HEK293 (cell line): ENCODE measurements around the gene ZBTB5.

Experiments
- CTCF ChIA-PET: fragments of 350-600 bp; formaldehyde crosslinking; extraction: SDS; loops from one replicate; lab custom pipeline; 2021; ENCODE audit warnings: antibody characterized with exemption; lab: Yijun Ruan, JAX
- POLR2A ChIA-PET: fragments of 300-600 bp; formaldehyde crosslinking; extraction: SDS; loops from one replicate; lab custom pipeline; 2020; ENCODE audit warnings: antibody characterized with exemption, inconsistent platforms; lab: Yijun Ruan, JAX
- H3K27ac ChIP-seq: fragments of 200-500 bp; sonication (Bioruptor generic); 2 replicates; pipeline ENCODE4 v1.5.1; 2014; ENCODE audit warnings: low read depth, low read length, control low read depth, inconsistent platforms; ENCODE audit errors: extremely low read depth
- H3K36me3 ChIP-seq, 2 experiments: fragments of 200-500 bp in 1 of 2; sonication (Bioruptor generic) in 1 of 2; 1 replicate in 1 of 2; 2 replicates in 1 of 2; pipeline ENCODE4 v1.5.1; 2014 to 2017; ENCODE audit warnings: inconsistent platforms in 2 of 2, low read length in 2 of 2; ENCODE audit not compliant: control insufficient read depth in 2 of 2, insufficient read depth in 1 of 2
- H3K4me1 ChIP-seq: fragments of 200-500 bp; sonication (Bioruptor generic); 2 replicates; pipeline ENCODE4 v1.5.1; 2014; ENCODE audit warnings: mild to moderate bottlenecking, low read length, inconsistent platforms; ENCODE audit not compliant: control insufficient read depth, insufficient read depth
- H3K4me3 ChIP-seq: 2 replicates; pipeline ENCODE4 v1.5.1; 2011; ENCODE audit warnings: low read depth, mild to moderate bottlenecking, control low read depth, low read length, moderate library complexity
- H3K9me3 ChIP-seq: fragments of 200-500 bp; sonication (Bioruptor generic); 2 replicates; pipeline ENCODE4 v1.5.1; 2014; ENCODE audit warnings: low read depth, low read length, inconsistent platforms; ENCODE audit not compliant: control insufficient read depth, insufficient read depth
- KLF16 ChIP-seq: fragments of 450-650 bp; formaldehyde crosslinking; IDR thresholded peaks from 2 replicates; pipeline ENCODE4 v1.5.1; 2017; ENCODE audit warnings: missing biosample characterization, missing genetic modification characterization
- MYNN ChIP-seq: fragments of 450-650 bp; formaldehyde crosslinking; IDR thresholded peaks from 2 replicates; pipeline ENCODE4 v1.5.1; 2016; ENCODE audit warnings: missing biosample characterization, missing genetic modification characterization, borderline replicate concordance
- OVOL3 ChIP-seq: fragments of 450-650 bp; formaldehyde crosslinking; IDR thresholded peaks from 2 replicates; pipeline ENCODE4 v1.5.1; 2016; ENCODE audit warnings: missing biosample characterization, missing genetic modification characterization
- PRDM1 ChIP-seq: fragments of 450-650 bp; formaldehyde crosslinking; IDR thresholded peaks from 2 replicates; pipeline ENCODE4; 2016; ENCODE audit warnings: missing biosample characterization, missing genetic modification characterization
- ZBTB7A ChIP-seq: fragments of 450-650 bp; formaldehyde crosslinking; IDR thresholded peaks from 2 replicates; pipeline ENCODE4 v1.5.1; 2016; ENCODE audit warnings: low read depth, missing biosample characterization, missing genetic modification characterization
- ZNF132 ChIP-seq: fragments of 450-650 bp; formaldehyde crosslinking; IDR thresholded peaks from 2 replicates; pipeline ENCODE4 v1.5.1; 2017; ENCODE audit warnings: missing biosample characterization, missing genetic modification characterization, borderline replicate concordance
- ZNF138 ChIP-seq: fragments of 450-650 bp; formaldehyde crosslinking; IDR thresholded peaks from 2 replicates; pipeline ENCODE4 v1.5.1; 2016; ENCODE audit warnings: missing biosample characterization, missing genetic modification characterization, borderline replicate concordance
- ZNF175 ChIP-seq: fragments of 450-650 bp; formaldehyde crosslinking; IDR thresholded peaks from 2 replicates; pipeline ENCODE4 v1.5.1; 2016; ENCODE audit warnings: missing biosample characterization, missing genetic modification characterization
- ZNF350 ChIP-seq: fragments of 450-650 bp; formaldehyde crosslinking; IDR thresholded peaks from 2 replicates; pipeline ENCODE4 v1.5.0; 2017; ENCODE audit warnings: missing biosample characterization, mild to moderate bottlenecking, missing genetic modification characterization
- ZNF48 ChIP-seq: fragments of 450-650 bp; formaldehyde crosslinking; IDR thresholded peaks from 2 replicates; pipeline ENCODE4 v1.5.1; 2016; ENCODE audit warnings: missing biosample characterization, missing genetic modification characterization
- ZNF514 ChIP-seq: fragments of 450-650 bp; formaldehyde crosslinking; IDR thresholded peaks from 2 replicates; pipeline ENCODE4 v1.5.1; 2016; ENCODE audit warnings: missing biosample characterization, missing genetic modification characterization
- ZNF610 ChIP-seq: fragments of 450-650 bp; formaldehyde crosslinking; IDR thresholded peaks from 2 replicates; pipeline ENCODE4 v1.5.1; 2016; ENCODE audit warnings: missing biosample characterization, missing genetic modification characterization, borderline replicate concordance
- ZNF660 ChIP-seq: fragments of 450-650 bp; IDR thresholded peaks from 2 replicates; pipeline ENCODE4 v1.5.1; 2018; ENCODE audit warnings: missing biosample characterization, mild to moderate bottlenecking, missing genetic modification characterization
- ZNF785 ChIP-seq: fragments of 450-650 bp; formaldehyde crosslinking; IDR thresholded peaks from 2 replicates; pipeline ENCODE4 v1.5.1; 2016; ENCODE audit warnings: missing biosample characterization, missing genetic modification characterization
- ZSCAN23 ChIP-seq: fragments of 450-650 bp; formaldehyde crosslinking; IDR thresholded peaks from 2 replicates; pipeline ENCODE4 v1.5.1; 2016; ENCODE audit warnings: missing biosample characterization, missing genetic modification characterization
- TF ChIP-seq, protein P1 (sequence below): fragments of 450-650 bp; formaldehyde crosslinking; IDR thresholded peaks from 2 replicates; pipeline ENCODE4 v1.5.1; 2016; ENCODE audit warnings: missing biosample characterization, missing genetic modification characterization, low read depth
- TF ChIP-seq, protein P2 (sequence below): fragments of 450-650 bp; formaldehyde crosslinking; IDR thresholded peaks from 2 replicates; pipeline ENCODE4 v1.5.1; 2016; ENCODE audit warnings: missing biosample characterization, missing genetic modification characterization

Gene ZBTB5

DNA sequence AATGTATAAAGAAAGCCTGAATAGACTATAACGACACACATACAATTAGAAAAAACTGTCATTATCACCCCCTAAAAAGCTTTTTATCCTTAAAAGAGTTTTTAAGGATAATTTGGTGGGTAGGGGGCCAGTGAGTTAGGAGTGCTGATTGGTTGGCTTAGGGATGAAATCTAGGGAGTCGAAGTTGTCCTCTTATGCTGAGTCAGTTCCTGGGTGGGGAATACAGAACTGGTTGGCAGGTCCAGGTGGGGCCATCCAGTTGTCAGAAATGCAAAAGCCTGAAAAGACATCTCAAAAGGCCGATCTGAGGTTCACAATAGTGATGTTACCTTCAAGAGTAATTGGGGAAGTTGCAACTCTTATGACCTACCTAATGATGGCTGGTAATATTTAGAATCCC, 13.6 kb downstream of the ZBTB5 start (continued):
- TF ChIP-seq ZNF785 (tag by site-specific recombination) (no peak), ZBTB7A (tag by site-specific recombination) (no peak), ZNF350 (tag by site-specific recombination) (no peak), ZSCAN23 (tag by site-specific recombination) (no peak), ZNF175 (no peak)
- TF ChIP-seq, all 188 proteins: peak for 0

DNA sequence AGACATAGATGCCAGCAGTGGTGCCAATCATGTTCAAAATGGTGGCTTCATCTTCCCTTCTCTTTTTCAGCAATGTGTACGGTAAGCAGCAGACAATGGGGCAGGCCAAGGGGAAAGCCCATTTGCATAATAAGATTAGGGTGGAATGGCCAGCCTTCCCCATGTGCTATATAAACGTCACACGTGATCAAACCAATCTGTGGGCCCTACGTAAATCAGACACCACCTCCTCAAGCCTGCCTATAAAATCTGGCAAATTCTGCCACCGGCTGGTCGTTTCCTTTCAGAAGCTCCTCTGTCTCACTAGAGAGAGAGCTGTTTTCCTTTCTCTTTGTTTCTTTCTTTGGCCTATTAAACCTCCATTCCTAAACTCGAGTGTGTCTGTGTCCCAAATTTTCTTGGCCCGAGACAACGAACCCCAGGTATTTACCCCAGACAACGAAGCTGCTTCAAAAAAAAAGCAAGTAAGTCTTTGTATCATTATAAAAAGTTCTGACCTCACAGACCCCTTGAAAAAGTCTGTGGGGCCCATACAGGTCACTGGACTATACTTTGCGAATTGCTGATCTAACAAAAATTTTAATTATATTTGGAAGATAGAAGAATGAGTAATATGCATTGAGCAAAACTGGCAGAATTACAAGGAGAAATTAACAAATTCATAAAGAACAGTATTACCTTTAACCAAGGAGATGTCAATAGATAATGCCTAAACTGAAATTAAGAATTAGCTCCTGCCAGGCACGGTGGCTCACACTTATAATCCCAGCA, 15.2 kb downstream of the ZBTB5 start:
- no peak overlapping the region for H3K4me3 ChIP-seq
- ChIA-PET POLR2A (interaction anchor here (0.7 to 0.9 kb wide), 3 partner anchors 14 to 16 kb away, joined by 3 to 7 read pairs (median 4); partner anchors contain the start of gene ZBTB5), CTCF (interaction anchor here (0.6 to 1.3 kb wide), 2 partner anchors 454 to 761 kb away, joined by 3 read pairs; no protein-coding TSS in a partner anchor)
- no peaks in the 10 kb centered on the region for H3K9me3 ChIP-seq
- H3K27ac ChIP-seq, result no peak overlapping the region
- TF ChIP-seq KLF16 (no peak), ZNF132 (tag by site-specific recombination) (no peak), ZNF138 (tag by site-specific recombination) (no peak)
- TF ChIP-seq, protein P1, sequence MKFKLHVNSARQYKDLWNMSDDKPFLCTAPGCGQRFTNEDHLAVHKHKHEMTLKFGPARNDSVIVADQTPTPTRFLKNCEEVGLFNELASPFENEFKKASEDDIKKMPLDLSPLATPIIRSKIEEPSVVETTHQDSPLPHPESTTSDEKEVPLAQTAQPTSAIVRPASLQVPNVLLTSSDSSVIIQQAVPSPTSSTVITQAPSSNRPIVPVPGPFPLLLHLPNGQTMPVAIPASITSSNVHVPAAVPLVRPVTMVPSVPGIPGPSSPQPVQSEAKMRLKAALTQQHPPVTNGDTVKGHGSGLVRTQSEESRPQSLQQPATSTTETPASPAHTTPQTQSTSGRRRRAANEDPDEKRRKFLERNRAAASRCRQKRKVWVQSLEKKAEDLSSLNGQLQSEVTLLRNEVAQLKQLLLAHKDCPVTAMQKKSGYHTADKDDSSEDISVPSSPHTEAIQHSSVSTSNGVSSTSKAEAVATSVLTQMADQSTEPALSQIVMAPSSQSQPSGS (tag by site-specific recombination), result no peak
- H3K36me3 ChIP-seq, result peaks cover 0 to 9% of the 10 kb centered on the region in 2 experiments; a peak in 2 of 3 replicates
- H3K4me1 ChIP-seq, result peaks cover 9% of the 10 kb centered on the region; the same call in 1 of the 2 replicates

DNA sequence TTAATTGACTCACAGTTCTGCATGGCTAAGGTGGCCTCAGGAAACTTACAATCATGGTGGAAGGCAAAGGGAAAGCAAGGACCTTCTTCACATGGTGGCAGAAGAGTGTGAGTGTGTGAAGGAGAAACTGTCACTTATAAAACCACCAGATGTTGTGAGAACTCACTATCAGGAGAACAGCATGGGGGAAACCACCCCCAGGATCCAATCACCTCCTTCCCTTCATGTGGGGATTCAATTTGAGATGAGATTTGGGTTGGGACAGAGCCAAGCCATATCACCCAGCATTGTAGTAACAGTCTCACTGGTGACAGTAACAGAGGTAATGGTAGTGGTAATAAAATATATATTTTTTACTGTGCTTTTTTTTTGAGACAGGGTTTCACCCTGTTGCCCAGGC, 18.1 kb downstream of the ZBTB5 start:
- CTCF ChIA-PET, result no interaction called here
- Histone ChIP-seq H3K4me3 (no peak overlapping the region), H3K4me1 (no peaks in the 10 kb centered on the region), H3K9me3 (no peaks in the 10 kb centered on the region), H3K36me3 (peaks cover 0 to 17% of the 10 kb centered on the region in 2 experiments; a peak in 2 of 3 replicates), H3K27ac (no peak overlapping the region)
- POLR2A ChIA-PET, result no interaction called here
- TF ChIP-seq ZNF660 (tag by site-specific recombination), result no peak
- peak; percentile 50; the same call in 1 of the 2 replicates for TF ChIP-seq PRDM1 (tag by site-specific recombination)
- no peak for TF ChIP-seq OVOL3 (tag by site-specific recombination)
- TF ChIP-seq, all 188 proteins: peak for 1

DNA sequence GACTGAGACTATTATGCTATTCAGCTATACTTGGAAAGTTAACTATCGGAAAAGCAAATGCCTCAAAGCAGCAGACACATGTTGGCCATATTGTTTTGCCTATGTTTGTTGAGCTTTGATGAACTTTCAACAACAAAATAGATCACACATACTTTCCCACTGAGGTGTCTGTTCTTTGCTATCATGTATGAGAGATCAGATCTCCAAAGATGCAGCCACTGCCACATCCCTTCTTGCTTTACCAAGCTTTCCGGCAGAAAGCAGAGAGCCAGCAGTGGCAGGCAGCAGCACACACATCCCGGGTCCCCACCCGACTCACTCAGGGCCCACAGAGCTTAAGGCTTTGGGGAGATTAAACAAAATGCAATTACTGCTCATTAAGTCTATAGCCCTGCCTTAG, 18.8 kb downstream of the ZBTB5 start:
- Histone ChIP-seq H3K36me3 (peaks cover 0 to 25% of the 10 kb centered on the region in 2 experiments; a peak in 2 of 3 replicates), H3K4me1 (no peaks in the 10 kb centered on the region), H3K9me3 (no peaks in the 10 kb centered on the region), H3K4me3 (no peak overlapping the region), H3K27ac (no peak overlapping the region)
- POLR2A ChIA-PET, result no interaction called here
- TF ChIP-seq ZNF610 (no peak), ZNF660 (tag by site-specific recombination) (no peak), MYNN (no peak), ZNF514 (tag by site-specific recombination) (no peak), ZNF48 (tag by site-specific recombination) (no peak)
- TF ChIP-seq, protein P2, sequence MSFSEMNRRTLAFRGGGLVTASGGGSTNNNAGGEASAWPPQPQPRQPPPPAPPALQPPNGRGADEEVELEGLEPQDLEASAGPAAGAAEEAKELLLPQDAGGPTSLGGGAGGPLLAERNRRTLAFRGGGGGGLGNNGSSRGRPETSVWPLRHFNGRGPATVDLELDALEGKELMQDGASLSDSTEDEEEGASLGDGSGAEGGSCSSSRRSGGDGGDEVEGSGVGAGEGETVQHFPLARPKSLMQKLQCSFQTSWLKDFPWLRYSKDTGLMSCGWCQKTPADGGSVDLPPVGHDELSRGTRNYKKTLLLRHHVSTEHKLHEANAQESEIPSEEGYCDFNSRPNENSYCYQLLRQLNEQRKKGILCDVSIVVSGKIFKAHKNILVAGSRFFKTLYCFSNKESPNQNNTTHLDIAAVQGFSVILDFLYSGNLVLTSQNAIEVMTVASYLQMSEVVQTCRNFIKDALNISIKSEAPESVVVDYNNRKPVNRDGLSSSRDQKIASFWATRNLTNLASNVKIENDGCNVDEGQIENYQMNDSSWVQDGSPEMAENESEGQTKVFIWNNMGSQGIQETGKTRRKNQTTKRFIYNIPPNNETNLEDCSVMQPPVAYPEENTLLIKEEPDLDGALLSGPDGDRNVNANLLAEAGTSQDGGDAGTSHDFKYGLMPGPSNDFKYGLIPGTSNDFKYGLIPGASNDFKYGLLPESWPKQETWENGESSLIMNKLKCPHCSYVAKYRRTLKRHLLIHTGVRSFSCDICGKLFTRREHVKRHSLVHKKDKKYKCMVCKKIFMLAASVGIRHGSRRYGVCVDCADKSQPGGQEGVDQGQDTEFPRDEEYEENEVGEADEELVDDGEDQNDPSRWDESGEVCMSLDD (tag by site-specific recombination), result no peak
- CTCF ChIA-PET, result interaction anchor here (0.6 kb wide), 2 partner anchors 31 to 573 kb away, joined by 3 read pairs; no protein-coding TSS in a partner anchor
